ENCODE measurements around the gene SNAP29.
"Not testable (repeated sequence)": the region's sequence is repeated elsewhere in the genome, so short reads cannot be mapped to it uniquely, and the experiment has no call there.

Gene SNAP29

GRCh38 chr22:20931126-20931654 is 72.4 kb downstream of the SNAP29 start:
- FAIRE-seq: no peak
- no peak for DNase-seq (ENCODE audit: insufficient read length)
- no peak for TF ChIP-seq TAF1 (IDR thresholded peaks at IDR 0.05; ENCODE audit: borderline replicate concordance, low read depth, low read length)
- no peak for TF ChIP-seq POLR2AphosphoS5 (IDR thresholded peaks at IDR 0.05; ENCODE audit: low read depth, low read length)
- TF ChIP-seq POLR2A (IDR thresholded peaks at IDR 0.05; ENCODE audit: low read depth, low read length): no peak

GRCh38 chr22:20933910-20934309 is 75.1 kb downstream of the SNAP29 start:
- no peak for FAIRE-seq
- no peak for DNase-seq (ENCODE audit: insufficient read length)

GRCh38 chr22:20935049-20935448 is 76.2 kb downstream of the SNAP29 start:
- DNase-seq (ENCODE audit: insufficient read length); FAIRE-seq: not testable (repeated sequence)

More at GRCh38 chr22:20933910-20934309, 75.1 kb downstream of the SNAP29 start:
- TF ChIP-seq POLR2A (IDR thresholded peaks at IDR 0.05; ENCODE audit: low read depth, low read length) (no peak), POLR2AphosphoS5 (IDR thresholded peaks at IDR 0.05; ENCODE audit: low read depth, low read length) (no peak), TAF1 (IDR thresholded peaks at IDR 0.05; ENCODE audit: borderline replicate concordance, low read depth, low read length) (no peak)

GRCh38 chr22:20935780-20936539 is 77.2 kb downstream of the SNAP29 start:
- not testable (repeated sequence) for DNase-seq (ENCODE audit: insufficient read length); FAIRE-seq

- DNase-seq (ENCODE audit: insufficient read length) (no peak), FAIRE-seq (no peak)
- TF ChIP-seq POLR2AphosphoS5 (IDR thresholded peaks at IDR 0.05; ENCODE audit: low read depth, low read length) (no peak), TAF1 (IDR thresholded peaks at IDR 0.05; ENCODE audit: borderline replicate concordance, low read depth, low read length) (no peak), POLR2A (IDR thresholded peaks at IDR 0.05; ENCODE audit: low read depth, low read length) (no peak)
Measured at GRCh38 chr22:20937031-20937793, 78.4 kb downstream of the SNAP29 start.

- DNase-seq (ENCODE audit: insufficient read length): no peak
- no peak for FAIRE-seq
- no peak for TF ChIP-seq POLR2A (IDR thresholded peaks at IDR 0.05; ENCODE audit: low read depth, low read length)
- TF ChIP-seq TAF1 (IDR thresholded peaks at IDR 0.05; ENCODE audit: borderline replicate concordance, low read depth, low read length): no peak
- no peak for TF ChIP-seq POLR2AphosphoS5 (IDR thresholded peaks at IDR 0.05; ENCODE audit: low read depth, low read length)
Measured at GRCh38 chr22:20937794-20938671, 79.2 kb downstream of the SNAP29 start.

- FAIRE-seq; DNase-seq (ENCODE audit: insufficient read length): not testable (repeated sequence)
Measured at GRCh38 chr22:20939457-20940185, 80.8 kb downstream of the SNAP29 start.

- FAIRE-seq (no peak), DNase-seq (ENCODE audit: insufficient read length) (no peak)
- TF ChIP-seq POLR2AphosphoS5 (IDR thresholded peaks at IDR 0.05; ENCODE audit: low read depth, low read length): no peak
- TF ChIP-seq POLR2A (IDR thresholded peaks at IDR 0.05; ENCODE audit: low read depth, low read length): no peak
- TF ChIP-seq TAF1 (IDR thresholded peaks at IDR 0.05; ENCODE audit: borderline replicate concordance, low read depth, low read length): no peak
Measured at GRCh38 chr22:20940186-20940651, 81.4 kb downstream of the SNAP29 start.

All from GM12892 (cell line).